GM19452 (cell line): ENCODE data around the gene OR8G1.
"Not testable (repeated sequence)": the region's sequence is repeated elsewhere in the genome, so short reads cannot be mapped to it uniquely, and the experiment has no call there.

ENCODE experiments used
- ATAC-seq: cut with Tn5 transposase; IDR thresholded peaks from one replicate; pipeline ENCODE4 v1.9.1; 2021; ENCODE audit not compliant: unreplicated experiment

OR8G1 gene

DNA sequence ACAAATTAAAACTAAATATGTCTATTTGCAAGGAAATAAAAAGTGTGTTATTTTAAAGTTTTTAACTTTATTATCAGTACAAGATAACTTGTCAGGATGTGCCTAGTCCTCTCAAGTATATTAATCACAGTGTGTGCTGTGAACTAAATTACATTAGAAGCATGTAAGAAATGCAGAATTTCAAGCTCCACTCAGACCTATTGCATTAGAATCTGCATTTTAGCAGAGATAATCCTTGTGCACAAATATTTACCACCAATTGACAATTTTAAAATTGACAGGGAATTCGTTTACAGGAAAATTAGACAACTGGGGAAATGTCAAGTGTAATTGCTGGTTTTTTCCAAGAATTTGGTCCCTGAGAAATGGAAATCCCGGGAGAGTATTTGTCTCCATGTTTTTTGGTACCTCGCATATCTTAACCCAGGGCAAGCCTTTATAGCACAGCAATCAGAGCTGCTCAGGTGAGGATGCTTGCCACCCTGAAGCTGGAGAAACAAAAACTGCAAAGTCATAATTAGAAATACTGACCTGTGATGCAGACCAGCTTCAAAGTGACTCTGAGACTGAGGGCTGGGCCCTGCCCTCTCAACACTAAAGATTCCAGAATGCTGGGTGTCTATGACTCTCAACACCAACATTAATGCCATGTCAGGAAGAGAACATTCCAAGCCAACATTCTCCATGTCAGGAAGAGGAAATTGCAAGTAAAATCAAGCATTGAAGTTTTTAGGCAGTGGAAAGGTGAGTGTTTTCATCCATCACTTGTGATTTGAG, at the start of gene OR8G1:
Gene OR8G1, plus strand, starts transcription at position 475 of the 777 bp plus-strand sequence. CDS start 8,581 bp downstream, outside the sequence.
- no peak for ATAC-seq

DNA sequence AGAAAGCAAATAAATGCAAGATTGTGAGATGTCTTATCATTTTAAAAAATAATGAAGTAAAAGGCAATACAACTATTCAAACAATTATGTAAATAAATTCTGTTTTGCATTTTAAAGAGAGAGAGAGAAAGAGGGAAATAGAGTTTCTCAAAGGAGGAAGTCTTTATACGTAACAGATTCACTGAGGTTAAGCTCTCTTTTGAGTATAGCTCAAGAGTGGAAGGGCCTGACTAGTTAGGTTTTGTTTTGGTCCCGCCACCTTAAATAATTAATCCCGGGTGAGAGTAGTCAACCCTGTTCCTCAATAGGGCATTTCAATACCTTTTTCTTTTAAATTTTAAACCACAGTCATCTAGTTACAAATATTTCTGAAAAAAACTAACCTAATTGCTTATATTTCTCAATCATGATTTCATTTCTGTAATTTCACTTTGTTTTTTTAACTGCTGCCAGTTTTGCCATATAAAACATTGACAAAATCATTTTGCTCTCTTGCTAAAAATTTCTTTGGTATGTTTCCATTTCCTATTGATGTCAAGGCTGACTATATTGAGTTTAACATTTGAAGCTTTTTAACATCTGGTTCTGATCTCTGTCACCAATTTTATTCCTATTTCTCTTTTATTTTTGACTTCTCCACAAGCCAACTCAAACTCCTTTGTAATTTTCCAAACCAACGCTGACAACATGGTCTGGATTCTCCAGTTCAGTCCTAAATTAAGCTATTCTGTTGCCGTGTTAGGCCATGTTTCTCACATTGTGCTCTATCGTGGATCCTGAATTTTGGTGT, 47.5 kb upstream of the OR8G1 start:
- ATAC-seq, result peak; percentile 79

DNA sequence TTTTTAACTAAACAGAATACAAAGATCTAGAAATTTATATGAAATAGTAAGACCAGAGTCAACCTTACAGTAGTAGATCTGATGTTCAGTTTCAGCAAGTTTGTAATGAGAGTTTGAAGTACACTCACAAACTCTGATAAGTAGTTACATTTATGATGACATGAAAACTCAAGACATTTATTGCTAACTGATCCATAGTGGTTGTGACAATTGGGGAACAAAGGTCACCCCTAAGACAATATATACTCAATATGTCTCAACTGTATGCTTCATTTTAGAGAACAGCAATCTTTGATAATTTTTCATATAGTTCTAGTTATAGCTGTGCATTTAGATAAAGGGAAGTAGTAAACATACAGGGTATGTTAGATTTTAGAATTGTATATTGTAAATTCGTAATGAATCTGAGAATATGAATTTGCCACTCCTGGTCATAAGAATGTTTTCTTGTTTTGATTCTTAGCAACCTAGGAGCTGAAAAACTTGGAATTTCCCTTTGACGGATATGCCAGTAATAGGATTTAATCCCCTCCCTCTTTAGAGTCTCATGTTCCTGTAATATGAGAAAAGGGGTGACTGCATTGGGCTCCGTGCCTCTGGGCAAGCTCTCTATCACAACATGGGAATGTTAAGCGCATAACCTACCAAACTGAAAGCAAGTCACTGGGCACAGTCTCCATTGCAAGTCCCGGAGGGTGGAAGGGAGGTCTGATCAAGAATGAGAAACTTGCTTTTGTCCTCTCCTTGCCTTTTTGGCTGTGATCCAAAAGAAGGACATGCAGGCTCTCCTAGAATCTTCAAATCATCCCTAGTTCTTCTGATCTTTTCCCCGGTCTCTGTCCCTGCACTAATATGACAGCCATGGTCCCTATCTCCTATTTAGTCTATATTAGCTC, 46.4 kb upstream of the OR8G1 start:
- ATAC-seq, result no peak

DNA sequence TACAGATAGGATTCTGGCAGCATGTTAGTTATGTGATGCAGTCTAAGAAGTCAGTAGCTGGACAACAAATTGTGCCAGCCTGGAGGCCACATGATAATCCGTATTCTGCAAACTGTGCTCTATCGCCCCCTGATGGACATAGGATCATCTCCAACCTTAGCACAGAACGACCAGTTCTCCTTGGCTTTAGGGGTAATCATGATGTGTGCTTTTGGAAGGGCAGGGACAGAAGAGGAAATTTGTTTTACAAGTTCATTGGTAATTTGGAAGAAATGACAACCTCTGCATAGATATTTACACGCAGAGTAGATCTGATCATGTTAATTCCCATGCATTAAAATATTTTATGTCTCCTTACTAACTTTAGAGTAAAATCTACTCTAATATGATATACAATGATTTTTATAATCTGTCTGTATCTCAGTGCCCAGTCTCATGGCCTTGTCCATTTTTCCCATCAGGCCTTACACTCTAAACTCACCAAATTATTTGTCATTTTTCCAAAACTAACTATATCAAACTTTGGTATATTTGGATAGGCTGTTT, 45.6 kb upstream of the OR8G1 start:
- peak; percentile 67 for ATAC-seq

- no peak for ATAC-seq
Observed at GRCh38 chr11:124197999-124198398, 42.9 kb upstream of the OR8G1 start.

DNA sequence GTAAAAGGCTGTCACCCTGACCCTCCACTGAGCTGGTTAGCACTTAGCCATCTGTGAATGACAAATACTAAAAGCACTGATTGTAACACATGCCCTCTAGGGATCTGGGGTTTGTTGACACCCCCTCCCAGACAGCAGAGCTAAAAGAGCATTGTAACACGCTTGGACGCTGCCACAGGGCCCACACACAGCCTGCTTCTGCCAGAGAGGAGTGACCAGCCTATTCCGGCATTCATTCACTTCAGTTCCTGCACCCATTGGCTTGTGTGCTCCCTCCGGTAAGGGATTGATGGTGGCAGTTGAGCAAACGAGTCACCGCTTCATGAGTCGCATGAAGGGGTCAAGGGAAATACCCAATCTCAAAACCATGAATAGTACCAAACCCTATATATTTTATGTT, 42.0 kb upstream of the OR8G1 start:
- ATAC-seq, result no peak

GRCh38 chr11:124199702-124200101, 41.2 kb upstream of the OR8G1 start:
- no peak for ATAC-seq

DNA sequence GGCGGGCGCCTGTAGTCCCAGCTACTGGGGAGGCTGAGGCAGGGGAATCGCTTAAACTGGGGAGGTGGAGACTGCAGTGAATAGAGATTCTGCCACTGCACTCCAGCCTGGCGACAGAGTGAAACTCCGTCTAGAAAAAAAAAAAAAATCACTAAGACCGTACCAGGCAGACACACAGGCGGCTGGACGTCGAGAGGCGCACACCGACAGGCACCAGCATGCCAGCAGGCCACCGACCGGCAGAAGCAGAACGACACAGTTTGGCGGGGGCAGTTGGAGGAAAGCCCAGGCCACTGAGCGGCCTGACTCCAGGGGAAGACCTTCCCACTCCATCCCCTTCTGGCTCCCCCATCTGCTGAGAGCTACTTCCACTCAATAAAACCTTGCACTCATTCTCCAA, 40.2 kb upstream of the OR8G1 start:
- no peak for ATAC-seq

DNA sequence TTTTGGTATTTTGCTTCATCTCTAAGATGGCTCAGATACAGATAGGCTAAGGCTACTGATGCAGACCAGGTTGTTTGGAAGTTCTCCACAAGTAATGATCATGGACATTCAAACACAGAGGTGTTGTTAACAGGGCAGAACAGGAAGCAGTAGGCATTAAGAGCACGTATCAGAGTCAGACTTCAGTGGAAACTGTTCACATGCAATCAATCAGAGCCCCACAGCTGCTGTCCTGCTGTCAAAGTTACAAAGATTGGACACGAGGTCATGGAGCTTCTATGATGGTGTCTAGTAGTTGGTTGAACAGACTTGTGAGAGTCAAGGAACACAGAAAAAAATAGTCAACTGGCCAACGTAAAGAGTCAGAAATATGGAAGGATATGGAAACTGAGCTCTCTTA, 37.9 kb upstream of the OR8G1 start:
- no peak for ATAC-seq

DNA sequence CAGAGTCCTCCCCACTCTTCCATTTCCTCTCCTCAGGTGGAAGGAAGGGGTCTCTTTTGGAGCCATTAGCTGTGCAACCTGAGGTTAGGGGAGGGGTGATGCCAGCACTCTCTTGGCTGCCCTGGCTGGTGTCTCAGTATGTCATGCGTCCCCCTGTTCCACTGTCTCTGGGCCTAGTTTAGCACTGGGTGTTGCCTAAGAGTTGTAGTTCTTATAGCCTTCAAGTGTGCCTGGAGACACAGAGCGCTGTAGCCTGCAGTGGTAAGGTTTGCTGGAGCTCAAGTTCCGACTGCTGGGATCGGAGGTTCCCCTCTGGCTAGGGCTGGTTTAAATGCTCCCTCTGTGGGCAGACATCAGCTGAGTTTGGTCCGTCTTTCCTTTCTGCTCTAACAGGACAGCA, 36.9 kb upstream of the OR8G1 start:
- no peak for ATAC-seq

DNA sequence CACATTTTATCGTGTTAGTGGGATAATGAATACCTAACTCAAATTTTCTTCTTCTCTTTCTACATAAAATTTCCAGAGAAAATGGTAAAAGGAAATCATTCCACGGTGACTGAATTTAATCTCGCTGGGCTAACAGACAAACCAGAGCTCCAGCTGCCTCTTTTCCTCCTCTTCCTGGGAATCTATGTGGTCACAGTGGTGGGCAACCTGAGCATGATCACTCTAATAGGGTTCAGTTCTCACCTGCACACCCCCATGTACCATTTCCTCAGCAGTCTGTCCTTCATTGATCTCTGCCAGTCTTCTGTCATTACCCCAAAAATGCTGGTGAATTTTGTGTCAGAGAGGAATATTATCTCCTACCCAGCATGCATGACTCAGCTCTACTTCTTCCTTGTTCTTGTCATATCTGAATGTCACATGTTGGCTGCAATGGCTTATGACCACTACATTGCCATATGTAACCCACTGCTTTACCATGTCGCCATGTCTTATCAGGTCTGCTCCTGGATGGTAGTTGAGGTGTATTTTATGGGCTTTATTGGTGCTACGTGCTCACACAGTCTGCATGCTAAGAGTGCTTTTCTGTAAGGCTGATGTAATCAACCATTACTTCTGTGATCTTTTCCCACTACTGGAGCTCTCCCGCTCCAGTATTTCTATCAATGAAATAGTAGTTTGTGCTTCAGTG, 33.6 kb upstream of the OR8G1 start:
- no peak for ATAC-seq

DNA sequence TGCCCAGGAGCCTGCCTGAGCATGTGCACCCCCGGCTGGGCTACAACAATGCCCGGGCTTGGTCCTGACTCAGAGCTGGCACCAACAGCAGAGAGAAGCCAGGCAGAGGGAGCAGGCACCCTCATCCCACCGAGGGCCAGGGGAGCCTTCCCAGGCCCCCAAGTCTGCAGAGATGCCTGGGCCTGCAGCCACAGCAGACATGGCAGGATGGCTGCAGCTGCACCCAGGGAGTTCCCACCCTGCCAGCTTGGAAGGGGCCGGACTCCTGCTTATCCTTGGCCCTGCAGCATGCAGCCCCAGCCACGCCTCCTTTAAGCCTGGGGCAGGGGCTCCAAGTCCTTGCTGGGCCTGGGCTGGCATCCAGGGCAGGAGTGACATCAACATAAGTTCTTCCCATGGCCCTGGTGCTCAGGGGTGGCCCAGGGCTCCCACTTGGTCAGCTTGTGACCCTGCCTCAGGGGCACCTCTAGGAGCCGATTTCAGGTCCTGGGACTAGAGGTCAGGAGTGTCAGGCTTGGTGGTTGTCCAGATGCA, 31.0 kb upstream of the OR8G1 start:
- ATAC-seq, result no peak

DNA sequence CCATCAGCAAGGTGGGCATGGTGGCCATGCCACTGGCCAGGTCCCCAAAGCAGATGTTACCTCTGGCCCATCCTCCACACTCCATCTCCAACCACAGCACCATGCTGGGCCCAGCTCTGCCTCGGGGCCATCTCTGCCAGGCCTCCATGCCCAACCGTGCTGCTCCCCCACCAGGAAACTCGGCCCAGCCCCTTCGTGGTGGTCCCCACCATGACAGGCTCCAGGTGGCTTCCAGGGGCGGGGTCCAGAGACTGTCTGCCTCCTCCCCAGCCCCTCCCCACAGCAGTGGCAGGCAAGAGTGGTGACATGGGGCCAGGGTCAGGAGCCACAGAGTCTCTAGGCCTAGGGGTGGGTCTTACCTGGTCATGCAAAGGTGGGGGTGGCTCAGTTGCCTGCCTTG, 30.5 kb upstream of the OR8G1 start:
- no peak for ATAC-seq

DNA sequence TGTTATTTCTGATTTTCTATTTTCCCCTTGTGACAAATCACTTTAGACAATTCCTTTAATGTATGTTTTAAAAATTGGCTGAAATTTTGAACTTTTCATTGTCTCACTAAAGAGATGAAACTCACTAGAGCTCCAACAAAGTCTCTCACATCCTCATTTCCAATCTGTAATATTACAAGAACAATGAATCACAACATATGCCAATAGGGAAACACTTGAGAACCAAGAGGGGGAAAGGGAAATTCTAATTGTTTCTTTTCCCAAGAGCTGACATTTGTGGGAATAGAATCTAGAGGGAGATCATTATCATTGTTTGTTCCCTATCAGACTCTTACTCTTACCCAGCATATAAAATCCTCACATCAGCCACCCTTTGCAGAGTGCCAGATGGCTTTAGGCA, 29.6 kb upstream of the OR8G1 start:
- no peak for ATAC-seq

DNA sequence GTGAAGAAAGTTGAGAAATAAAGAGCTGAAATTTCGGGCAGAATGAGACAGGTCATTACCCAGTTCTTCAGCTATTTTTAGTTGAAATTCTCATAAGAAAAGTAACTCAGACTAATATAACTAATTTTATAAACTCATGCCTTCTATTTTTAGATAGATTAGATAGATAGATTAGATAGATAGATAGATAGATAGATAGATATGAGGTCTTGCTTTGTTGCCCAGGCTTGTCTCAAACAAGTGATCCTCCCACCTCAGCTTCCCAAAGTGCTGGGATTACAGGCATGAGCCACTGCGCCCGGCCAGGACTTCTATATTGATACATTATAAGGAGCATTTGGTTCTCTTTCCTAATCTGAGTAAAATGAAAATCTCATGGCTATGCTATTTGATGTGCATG, 26.9 kb upstream of the OR8G1 start:
- no peak for ATAC-seq

GRCh38 chr11:124219126-124219525, 21.8 kb upstream of the OR8G1 start:
- no peak for ATAC-seq

- no peak for ATAC-seq
Observed at GRCh38 chr11:124222407-124222806, 18.5 kb upstream of the OR8G1 start.

- not testable (repeated sequence) for ATAC-seq
Observed at GRCh38 chr11:124224618-124225423, 16.1 kb upstream of the OR8G1 start.

DNA sequence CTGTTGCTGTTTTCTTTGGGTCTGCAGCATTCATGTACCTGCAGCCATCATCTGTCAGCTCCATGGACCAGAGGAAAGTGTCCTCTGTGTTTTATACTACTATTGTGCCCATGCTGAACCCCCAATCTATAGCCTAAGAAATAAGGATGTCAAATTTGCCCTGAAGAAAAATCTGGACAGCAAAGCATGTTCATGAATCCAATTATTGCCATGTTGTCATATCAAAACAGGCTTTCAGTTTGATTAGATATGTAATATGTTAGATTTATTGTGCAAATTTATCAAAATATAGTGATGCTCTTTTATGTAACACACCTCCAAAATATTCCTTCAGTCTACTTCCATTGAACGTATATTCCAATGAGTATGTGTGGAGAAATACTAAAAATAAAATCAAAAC, 15.4 kb upstream of the OR8G1 start:
- ATAC-seq, result no peak
